ENCODE measurements around the gene NHLRC2.

NHLRC2 gene

GRCh38 chr10:113954409-113954808 lies 99.9 kb downstream of the NHLRC2 start:
- DNase-seq, result no peak
- Histone ChIP-seq H3F3A (ENCODE audit: insufficient read depth, low read length) (no peaks in the 10 kb centered on the region), H3K9ac (ENCODE audit: low read length) (no peak overlapping the region), H3K4me1 (ENCODE audit: low read length) (0 out of 2 replicates have a peak, but pooled peaks cover 3% of the 10 kb centered on the region), H3K27ac (ENCODE audit: low read length) (no peak overlapping the region), H2AFZ (ENCODE audit: low read length) (no peak overlapping the region), H3K4me3 (ENCODE audit: low read length) (no peak overlapping the region), H3K4me2 (ENCODE audit: low read depth, low read length) (no peak overlapping the region), H3K27me3 (replicated peaks; ENCODE audit: insufficient read depth, low read length) (no peaks in the 10 kb centered on the region), H4K20me1 (ENCODE audit: insufficient read depth, low read length) (no peaks in the 10 kb centered on the region), H3K9me3 (replicated peaks; ENCODE audit: insufficient read depth, low read length) (no peaks in the 10 kb centered on the region), H3K79me2 (ENCODE audit: low read length) (no peaks in the 10 kb centered on the region), H3K9me2 (replicated peaks; ENCODE audit: insufficient read depth, low read length) (no peaks in the 10 kb centered on the region), H3K36me3 (replicated peaks; ENCODE audit: insufficient read depth, low read length) (no peaks in the 10 kb centered on the region)
- TF ChIP-seq EZH2phosphoT487 (IDR thresholded peaks at IDR 0.05; ENCODE audit: low read length) (no peak), EZH2 (optimal IDR thresholded peaks at IDR 0.05; ENCODE audit: low read depth, low read length) (no peak), CTCF (IDR thresholded peaks at IDR 0.05; ENCODE audit: low read length) (no peak)

- H3K9ac ChIP-seq (ENCODE audit: low read length), result no peak overlapping the region
- H3K4me1 ChIP-seq (ENCODE audit: low read length), result peaks cover 23% of the 10 kb centered on the region
- no peaks in the 10 kb centered on the region for H3K9me2 ChIP-seq (replicated peaks; ENCODE audit: insufficient read depth, low read length)
- no peak overlapping the region for H3K4me2 ChIP-seq (ENCODE audit: low read depth, low read length)
- no peaks in the 10 kb centered on the region for H3K27me3 ChIP-seq (replicated peaks; ENCODE audit: insufficient read depth, low read length)
- peaks cover 18% of the 10 kb centered on the region for H3F3A ChIP-seq (ENCODE audit: insufficient read depth, low read length)
- no peak for DNase-seq
- TF ChIP-seq EZH2phosphoT487 (IDR thresholded peaks at IDR 0.05; ENCODE audit: low read length), result no peak
- TF ChIP-seq EZH2 (optimal IDR thresholded peaks at IDR 0.05; ENCODE audit: low read depth, low read length), result no peak
- no peak for TF ChIP-seq CTCF (IDR thresholded peaks at IDR 0.05; ENCODE audit: low read length)
- no peaks in the 10 kb centered on the region for H3K79me2 ChIP-seq (ENCODE audit: low read length)
- H3K4me3 ChIP-seq (ENCODE audit: low read length), result no peak overlapping the region
- no peak overlapping the region for H2AFZ ChIP-seq (ENCODE audit: low read length)
- H3K36me3 ChIP-seq (replicated peaks; ENCODE audit: insufficient read depth, low read length), result no peaks in the 10 kb centered on the region
- no peak overlapping the region for H3K27ac ChIP-seq (ENCODE audit: low read length)
- H4K20me1 ChIP-seq (ENCODE audit: insufficient read depth, low read length), result no peaks in the 10 kb centered on the region
- H3K9me3 ChIP-seq (replicated peaks; ENCODE audit: insufficient read depth, low read length), result no peaks in the 10 kb centered on the region
Measured at GRCh38 chr10:113957013-113957412, 102.6 kb downstream of the NHLRC2 start.

- H3K79me2 ChIP-seq (ENCODE audit: low read length), result no peaks in the 10 kb centered on the region
- no peaks in the 10 kb centered on the region for H3K27me3 ChIP-seq (replicated peaks; ENCODE audit: insufficient read depth, low read length)
- no peak overlapping the region for H3K4me3 ChIP-seq (ENCODE audit: low read length)
- TF ChIP-seq CTCF (IDR thresholded peaks at IDR 0.05; ENCODE audit: low read length) (no peak), EZH2 (optimal IDR thresholded peaks at IDR 0.05; ENCODE audit: low read depth, low read length) (no peak), EZH2phosphoT487 (IDR thresholded peaks at IDR 0.05; ENCODE audit: low read length) (no peak)
- H3K9me2 ChIP-seq (replicated peaks; ENCODE audit: insufficient read depth, low read length), result no peaks in the 10 kb centered on the region
- H3K9me3 ChIP-seq (replicated peaks; ENCODE audit: insufficient read depth, low read length), result no peaks in the 10 kb centered on the region
- H3K4me2 ChIP-seq (ENCODE audit: low read depth, low read length), result no peak overlapping the region
- peaks cover 24% of the 10 kb centered on the region for H3F3A ChIP-seq (ENCODE audit: insufficient read depth, low read length)
- no peak overlapping the region for H3K9ac ChIP-seq (ENCODE audit: low read length)
- H2AFZ ChIP-seq (ENCODE audit: low read length), result no peak overlapping the region
- peaks cover 35% of the 10 kb centered on the region for H3K4me1 ChIP-seq (ENCODE audit: low read length)
- H4K20me1 ChIP-seq (ENCODE audit: insufficient read depth, low read length), result no peaks in the 10 kb centered on the region
- H3K27ac ChIP-seq (ENCODE audit: low read length), result no peak overlapping the region
- H3K36me3 ChIP-seq (replicated peaks; ENCODE audit: insufficient read depth, low read length), result no peaks in the 10 kb centered on the region
- no peak for DNase-seq
Measured at GRCh38 chr10:113958631-113959382, 104.3 kb downstream of the NHLRC2 start.

Measured in MM.1S (cell line).